HG03103 (cell line): ENCODE data around the gene SMU1.
A peak's percentile ranks its signal among the peaks of the same experiment; 100 is the strongest.

Experiments
- ATAC-seq: cut with Tn5 transposase; IDR thresholded peaks from one replicate; pipeline ENCODE4 v1.9.1; 2021; ENCODE audit warnings: low read depth; ENCODE audit not compliant: unreplicated experiment

SMU1 gene

DNA sequence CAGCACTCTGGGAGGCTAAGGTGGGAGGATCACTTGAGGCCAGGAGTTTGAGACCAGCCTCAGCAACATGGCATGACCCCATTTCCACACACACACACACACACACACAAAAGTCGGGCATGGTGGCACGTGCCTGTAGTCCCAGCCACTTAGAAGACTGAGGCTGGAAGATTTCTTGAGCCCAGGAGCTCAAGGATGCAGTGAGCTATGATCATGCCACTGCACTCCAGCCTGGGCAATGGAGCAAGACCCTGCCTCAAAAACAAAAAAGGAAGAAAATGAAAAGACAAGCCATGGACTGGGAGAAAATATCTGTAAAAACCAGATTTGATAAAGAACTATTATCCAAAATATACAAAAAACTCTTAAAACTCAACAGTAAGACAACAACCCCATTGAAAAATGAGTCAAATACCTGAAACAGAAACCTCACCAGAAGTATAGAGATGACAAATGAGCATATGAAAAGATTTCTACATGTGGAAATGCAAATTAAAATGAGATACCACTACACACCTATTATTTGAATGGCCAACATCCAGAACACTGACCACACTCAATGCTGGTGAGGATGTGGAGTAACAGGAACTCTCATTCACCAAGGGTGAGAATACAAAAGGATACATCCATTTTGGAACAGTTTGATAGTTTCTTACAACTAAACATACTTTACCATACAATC is 26.7 kb downstream of the SMU1 start:
- peak; percentile 74 for ATAC-seq

DNA sequence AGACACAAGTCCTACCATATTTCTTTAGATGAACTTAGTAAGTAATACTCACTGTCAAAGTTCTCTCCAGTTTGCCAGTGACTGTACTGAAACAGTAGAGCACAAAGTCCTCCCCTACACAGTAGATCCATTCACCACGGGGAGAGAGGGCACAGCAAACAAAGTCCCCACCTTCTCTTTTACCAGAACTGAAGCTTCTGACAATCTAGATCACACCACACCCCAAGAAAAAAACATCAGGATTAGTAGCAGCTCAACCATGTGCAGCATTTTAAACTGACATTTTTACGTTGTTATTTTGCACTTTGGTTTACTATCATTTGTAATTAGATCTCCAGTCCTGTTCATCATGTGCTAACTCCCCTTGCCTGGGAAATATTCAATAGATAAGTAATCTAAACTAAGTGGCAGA is 28.4 kb downstream of the SMU1 start:
- ATAC-seq, result no peak

DNA sequence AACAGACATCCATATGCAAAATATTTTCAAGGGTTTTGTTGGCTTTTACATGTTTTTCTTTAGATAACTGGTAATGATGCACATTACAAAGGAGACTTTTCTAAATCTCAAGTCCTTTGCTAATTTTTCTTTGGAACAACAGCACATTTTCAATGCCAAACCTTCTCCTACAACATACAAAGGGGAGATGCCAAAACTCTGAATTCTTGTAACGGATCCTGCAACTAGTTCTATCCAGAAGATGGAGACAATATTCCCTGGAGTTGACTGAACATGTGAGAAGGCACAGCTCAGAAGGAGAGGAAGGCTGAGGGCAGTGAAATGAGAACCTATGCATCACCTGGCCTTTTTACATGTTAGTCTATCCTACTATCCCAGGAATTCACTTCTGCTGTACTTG is 30.4 kb downstream of the SMU1 start:
- ATAC-seq, result no peak

DNA sequence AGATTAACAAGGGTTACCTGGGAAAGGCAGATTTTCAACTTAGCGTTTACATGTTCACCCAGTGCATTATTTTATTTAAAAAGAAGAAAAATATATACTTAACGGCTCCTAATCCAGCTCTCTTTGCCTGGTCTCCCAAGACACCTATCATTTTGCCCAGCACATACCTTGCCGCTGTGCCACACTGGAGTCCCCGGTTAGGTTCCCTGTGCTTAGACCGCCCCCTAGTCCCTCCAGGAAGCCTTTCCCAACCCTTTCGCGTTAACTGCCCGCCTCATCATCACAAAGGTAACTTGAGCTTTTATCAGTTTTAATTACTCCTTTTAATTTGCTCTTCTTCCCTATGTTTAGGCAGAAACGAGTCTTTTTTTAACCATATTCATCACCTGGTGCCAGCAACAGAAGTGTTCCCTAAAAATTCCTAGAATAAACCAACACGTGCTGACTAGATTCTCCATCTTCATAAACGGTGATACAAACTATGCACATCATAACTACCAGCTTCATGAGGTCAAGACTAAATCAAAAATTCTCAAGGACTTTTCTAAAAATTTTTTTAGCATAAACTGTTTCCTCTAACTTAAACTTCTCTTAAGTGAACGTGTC is 31.7 kb downstream of the SMU1 start:
- no peak for ATAC-seq

DNA sequence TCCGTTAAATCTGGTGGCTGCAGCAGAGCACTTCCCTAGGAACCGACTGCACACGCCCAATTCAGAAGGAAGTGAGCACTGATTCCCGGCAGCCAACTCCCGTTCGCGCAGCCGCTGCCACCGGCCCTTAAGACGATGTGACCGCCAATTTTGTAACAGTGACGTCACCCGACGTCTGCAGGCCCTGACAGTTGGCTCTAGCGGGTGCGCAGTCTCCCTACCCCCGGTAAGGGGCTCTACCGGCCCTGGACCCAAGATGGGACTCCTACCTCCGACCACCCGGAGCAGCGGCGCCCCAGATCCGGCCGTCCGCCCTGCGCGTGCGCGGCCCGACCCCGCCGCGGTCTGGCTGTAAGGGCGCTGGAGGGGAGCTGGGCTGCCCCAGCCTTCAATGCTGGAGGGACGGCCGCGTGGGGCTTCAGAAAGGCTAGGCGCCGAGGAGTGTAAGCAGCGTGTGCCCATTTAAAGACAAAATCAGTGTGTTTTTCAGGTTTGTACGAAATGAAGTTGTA is 32.3 kb downstream of the SMU1 start:
- peak; percentile 86 for ATAC-seq

DNA sequence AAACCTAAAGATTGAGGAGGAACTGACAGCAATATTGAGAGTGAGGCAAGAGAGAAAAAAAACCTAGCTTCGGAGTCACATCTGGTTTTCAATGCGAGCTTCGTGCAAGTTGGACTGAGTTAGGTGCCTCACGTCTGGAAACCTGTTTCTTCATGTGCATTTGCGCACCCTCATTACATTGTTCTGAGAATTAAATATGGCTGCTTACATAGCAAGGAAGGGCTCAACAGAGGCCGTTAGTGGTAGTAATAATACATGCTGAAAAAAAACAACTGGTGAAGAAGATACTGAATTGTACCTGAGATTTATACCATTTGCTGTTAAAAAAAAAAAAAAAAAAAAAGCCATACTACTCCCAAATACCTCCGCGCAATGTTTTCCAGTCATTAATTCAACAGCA is 32.8 kb downstream of the SMU1 start:
- no peak for ATAC-seq

DNA sequence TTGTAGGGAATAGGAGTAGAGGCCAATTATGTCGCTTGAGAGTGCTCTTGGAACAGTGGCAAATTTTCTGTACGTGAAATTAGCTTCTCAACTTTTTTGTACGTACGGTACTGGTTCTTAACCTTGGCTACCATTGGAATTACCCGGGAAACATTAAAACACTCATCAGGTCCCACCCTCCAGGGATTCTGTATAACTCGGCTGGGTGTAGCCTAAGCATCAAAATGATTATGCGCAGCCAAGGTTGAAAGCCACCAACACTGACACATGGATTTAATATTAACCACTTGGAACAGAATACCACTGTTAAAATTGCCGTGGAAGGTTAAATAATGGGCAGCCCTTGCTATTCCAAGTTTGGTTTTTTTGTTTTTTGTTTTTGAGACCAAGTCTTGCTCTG is 34.0 kb downstream of the SMU1 start:
- ATAC-seq, result no peak

DNA sequence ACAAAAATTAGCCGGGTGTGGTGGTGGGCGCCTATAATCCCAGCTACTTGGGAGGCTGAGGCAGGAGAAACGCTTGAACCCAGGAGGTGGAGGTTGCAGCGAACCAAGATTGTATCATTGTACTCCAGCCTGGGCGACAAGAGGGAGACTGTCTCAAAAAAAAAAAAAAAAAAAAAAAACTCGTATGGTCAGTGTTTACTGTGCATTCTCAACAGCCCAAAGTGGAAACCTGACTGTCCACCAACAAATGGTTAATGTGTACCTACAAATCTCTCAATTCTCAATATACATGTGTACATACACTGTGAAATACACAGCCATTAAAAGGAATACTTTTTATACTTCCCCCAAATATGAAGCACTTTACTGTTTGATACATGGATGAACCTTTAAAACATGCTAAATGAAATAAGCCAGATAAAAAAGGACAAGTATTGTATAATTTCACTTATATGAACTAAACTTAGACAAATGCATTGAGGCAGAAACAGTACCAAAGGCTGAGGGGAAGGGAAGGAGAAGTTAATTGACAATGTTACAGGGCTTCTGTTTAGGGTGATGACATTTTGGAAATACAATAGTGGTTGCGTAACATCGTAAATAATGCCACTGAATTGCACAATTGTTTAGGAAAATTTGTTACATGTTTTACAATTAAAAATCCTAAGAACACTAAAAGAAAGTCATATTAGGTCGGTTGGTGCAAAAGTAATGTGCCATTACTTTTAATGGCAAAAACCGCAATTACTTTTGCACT is 34.9 kb downstream of the SMU1 start:
- no peak for ATAC-seq

DNA sequence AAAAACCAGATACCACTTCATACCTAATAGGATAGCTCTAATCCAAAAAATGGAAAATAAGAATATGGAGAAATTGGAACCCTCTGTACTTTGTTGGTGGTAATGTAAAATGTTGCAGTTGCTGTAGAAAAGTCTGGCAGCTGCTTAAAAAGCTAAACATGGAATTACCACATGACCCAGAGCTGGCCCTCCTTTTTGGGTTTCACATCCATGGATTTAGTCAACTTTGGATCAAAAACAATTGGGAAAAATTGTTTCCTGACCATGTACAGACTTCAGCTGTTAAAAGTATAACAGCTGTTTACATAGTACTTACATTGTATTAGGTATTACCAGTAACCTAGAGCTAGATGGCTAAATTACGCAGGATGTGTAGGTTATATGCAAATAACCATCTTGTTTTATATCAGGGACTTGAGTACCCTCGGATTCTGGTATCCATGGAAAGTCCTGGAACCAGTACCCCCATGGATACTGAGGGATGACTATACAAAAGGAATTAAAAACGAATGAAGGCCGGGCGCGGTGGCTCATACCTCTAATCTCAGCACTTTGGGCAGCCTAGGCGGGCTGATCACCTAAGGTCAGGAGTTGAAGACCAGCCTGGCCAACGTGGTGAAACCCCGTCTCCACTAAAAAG is 35.6 kb downstream of the SMU1 start:
- ATAC-seq, result no peak

DNA sequence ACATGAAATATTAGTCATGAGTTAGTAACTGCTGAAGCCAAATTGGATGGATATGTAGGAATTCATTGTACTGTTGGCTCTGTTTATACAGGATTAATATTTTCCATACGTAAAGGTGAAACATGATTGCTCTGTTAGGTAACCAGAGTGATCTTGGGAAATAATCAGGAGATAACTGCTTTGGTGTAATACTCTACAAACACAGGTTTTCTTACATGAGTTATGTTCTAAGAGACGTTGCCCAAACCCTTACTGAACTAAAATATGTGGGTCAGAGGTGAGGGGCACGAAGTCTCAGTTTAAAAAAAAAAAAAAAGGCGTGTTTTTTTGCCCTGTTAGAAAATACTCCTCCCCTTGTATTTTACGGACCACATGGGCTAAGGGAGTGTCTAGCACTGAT is 43.6 kb downstream of the SMU1 start:
- no peak for ATAC-seq

DNA sequence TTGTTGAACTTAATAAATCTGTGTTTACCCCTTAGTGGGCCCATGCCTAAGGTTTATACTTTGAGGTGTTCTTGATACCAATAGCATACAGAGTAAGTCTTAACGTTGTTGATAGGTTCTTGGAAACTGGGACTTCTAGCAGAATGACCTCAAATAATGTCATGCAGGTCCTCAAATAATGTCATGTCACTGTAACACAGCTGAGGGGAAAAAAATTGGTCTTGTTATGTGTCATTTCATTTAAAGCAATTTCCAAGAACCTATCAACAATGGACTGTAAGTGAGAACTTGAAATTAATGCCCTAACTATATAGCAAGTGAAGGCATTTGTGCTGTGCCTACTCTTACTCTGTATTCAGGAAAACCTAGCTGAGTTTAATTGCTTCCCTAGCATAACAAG is 44.2 kb downstream of the SMU1 start:
- no peak for ATAC-seq

DNA sequence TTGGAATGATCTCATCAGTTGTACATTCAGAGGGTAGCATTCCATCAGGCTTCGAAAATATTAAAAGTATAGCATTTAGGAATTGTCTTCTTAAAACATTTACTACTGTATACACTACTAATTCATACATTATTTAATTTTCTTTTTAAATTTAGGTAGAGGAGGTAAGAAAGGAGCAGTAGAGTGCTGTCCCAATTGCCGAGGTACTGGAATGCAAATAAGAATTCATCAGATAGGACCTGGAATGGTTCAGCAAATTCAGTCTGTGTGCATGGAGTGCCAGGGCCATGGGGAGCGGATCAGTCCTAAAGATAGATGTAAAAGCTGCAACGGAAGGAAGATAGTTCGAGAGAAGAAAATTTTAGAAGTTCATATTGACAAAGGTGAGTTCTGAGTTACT is 46.2 kb downstream of the SMU1 start:
- no peak for ATAC-seq

DNA sequence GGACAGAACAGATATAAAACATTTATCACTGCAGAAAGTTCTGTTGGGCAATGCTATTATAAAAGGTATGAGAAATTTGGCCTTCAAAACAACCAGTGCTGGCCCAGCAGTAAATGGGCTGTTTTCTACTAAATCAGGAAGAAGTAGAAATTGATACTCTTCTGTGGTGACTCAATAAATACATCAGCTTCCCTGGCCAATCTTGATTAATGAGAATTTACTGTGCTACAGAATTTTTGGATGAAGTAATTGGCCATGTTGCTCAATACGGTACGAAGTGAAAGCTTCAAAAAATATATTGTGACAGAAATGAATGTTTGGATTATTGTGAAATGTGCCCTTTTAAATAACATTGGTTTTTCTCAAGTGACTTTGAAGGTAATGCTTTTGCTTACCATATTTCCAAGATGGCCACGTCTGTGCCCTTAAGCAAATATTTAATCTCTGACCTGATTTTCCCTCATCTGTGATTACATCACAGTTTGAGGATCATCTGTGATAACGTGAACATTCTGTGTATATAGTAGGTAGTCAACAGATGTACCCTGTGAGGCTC is 47.2 kb downstream of the SMU1 start:
- no peak for ATAC-seq

DNA sequence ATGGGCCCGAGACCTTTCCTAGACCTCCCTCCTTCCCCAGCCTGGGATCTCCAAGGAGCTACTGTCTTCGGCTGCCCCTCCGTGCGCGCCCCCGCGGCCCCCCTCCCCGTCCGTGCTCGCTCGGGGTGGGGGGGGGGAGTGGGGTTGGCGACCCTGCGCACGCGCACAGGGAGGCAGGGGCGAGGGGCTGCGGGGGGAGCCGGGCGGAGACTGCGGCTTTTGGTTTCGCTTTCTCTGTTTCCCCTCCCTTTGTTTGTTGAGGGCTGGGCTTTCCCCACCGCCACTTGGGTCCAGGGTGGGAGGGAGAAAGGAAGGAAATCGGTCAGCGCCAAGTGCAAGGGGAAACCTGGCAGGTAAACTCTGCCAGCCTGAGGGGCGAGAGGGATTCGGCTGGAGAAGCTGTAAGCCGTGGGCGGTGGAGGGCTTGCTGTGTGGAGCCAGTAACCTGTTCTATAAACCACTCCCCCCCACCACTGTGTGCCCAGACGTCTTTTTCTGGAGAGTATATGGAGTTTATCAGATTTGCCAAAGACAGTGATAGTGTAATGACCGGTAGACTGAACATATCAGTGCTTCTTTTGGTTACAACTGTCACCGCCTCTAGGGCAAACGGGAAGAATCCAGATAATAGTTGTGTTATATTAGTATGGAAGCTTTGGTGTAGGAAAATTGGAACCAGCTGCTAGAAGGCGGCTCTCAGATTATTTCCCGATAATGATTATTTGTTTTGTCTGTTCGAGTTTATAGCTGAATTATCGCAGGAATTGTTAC is 50.7 kb downstream of the SMU1 start:
- peak; percentile 30 for ATAC-seq

DNA sequence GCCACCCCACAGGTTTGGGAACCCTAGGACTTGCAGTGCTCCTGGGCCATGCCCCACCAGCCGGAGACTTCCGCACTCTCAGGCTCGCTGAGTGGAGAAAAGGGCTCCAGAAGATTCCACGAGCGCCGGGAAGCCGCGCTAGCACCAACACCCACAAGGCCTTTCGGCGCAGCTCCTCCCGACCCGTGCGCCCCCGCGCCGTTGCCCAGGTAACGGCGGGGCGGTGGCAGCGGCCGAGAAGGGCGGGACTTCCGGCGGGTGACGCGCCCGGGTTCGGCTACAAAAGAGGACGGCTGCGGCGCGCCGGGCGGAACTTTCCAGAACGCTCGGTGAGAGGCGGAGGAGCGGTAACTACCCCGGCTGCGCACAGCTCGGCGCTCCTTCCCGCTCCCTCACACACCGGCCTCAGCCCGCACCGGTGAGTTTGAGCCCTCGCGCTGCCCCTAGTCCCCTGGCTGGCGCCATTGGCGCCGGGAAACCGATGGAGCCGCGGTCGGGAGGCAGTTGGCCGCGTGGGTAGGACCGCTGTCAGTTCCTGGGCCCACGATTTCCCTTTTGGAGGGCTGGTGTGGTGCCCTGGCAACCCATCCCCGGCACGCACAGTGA is 51.4 kb downstream of the SMU1 start, which contains the start of gene DNAJA1:
Gene DNAJA1 (plus strand): TSS at position 308 of the 606 bp plus-strand sequence. CDS start 1,212 bp downstream, outside the sequence.
- ATAC-seq, result peak; percentile 89

DNA sequence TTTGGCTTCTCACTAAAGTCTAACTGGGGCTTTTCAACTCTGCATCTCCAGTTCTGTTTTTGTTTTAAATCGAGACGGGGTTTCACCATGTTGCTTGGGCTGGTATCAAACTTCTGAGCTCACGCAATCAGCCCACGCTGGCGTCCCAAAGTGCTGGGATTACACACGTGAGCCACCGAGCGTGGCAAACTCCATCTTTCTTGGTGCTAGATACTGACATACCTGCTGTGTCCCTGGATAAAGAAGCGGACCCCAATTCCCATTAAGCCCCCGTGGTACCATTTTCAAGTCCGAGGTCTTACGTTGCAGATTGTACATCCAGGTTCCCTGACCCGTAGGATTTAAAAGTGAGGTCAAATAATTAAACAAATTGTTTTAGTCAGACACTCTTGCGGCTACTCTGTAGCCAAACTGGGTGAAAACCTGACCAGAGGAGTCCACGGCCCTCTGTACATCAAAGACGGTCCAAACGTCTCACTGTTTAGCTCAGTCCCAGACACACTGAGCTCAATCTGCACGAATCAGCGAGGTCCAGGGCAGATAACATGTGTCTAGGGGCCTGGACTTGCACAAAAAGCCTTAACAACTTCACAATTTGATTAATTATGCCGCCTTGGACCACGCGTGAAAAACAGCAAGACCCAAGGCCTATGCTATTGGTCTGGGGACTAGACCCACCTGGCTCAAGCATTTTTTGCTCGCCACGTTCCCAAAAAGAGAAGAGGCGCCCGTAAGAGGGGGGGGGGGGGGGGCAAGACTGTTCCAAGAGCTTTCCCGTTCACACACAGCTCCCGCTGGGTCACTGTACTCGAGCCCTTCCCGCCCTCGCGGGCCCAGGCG is 52.1 kb downstream of the SMU1 start:
- no peak for ATAC-seq

DNA sequence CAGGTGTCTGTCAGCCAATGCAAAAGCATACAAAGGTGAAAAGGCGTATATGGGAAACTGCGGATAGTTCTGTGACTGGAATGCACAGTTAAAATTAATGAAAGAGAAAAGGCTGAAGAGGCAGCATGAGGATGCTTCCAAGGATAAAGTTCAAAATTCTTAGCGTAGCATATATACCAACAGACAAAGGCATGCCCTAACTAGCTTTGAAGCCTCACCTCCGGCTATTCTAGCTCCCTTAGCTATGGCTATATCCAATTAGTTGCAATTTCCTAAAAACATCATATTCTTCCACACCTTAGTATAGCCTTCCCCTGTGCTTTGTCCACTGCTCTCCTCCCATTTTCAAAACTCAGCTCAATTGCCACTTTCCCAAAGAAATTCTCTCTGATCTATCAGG is 52.8 kb downstream of the SMU1 start:
- ATAC-seq, result no peak

DNA sequence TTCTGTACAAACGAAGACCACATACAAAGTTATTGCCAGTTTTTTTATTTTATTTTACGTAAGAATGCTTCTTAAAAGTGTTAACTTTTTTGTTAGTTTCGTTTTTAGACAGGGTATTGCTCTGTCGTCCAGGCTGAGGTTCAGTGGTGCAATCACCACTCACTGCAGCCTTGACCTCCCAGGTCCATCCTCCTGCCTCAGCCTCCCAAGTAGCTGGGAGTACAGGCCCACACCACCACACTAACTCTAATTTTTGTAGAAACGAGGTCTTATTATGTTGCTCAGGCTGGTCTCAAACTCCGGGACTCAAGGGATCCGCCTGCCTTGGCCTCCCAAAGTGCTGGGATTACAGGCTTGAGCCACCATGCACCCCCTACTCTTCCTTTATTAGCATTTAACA is 53.7 kb downstream of the SMU1 start:
- ATAC-seq, result no peak

DNA sequence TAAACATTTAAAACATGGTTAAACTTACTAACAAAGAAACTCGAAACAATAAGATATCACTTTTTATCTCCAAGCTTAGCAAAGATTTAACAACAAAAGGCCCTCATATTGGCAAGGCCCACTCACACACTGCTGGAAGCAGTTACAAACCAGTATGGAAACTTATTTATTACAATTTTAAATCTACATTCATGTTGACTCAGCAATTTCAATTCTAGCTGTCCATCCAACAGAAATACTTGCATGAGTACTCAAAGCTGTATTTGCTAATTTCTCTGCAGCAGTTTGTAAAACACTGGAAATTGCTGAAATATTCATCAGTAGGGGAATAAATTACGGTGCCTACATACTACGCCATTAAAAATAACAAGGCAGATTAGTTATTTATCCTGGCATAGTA is 54.2 kb downstream of the SMU1 start:
- no peak for ATAC-seq
